HL-60 (cell line): ENCODE measurements around the gene KIF1B.
"Not testable (repeated sequence)": the region's sequence is repeated elsewhere in the genome, so short reads cannot be mapped to it uniquely, and the experiment has no call there.

Experiments used
- DNase-seq, 2 experiments: peaks; one replicate each; pipeline ENCODE4 v3.0.0-alpha.2; 2010 to 2020; ENCODE audit warnings: low read depth in 1 of 2, low spot score in 1 of 2
- H3K27ac ChIP-seq: fragments of 250-450 bp; sonication (Bioruptor Pico); replicated peaks from 2 replicates; pipeline ENCODE4 v1.5.1; 2020; ENCODE audit warnings: mild to moderate bottlenecking, moderate library complexity
- H3K27me3 ChIP-seq: fragments of 250-450 bp; sonication (Bioruptor Pico); 2 replicates; pipeline ENCODE4 v1.5.1; 2021; ENCODE audit warnings: mild to moderate bottlenecking, moderate library complexity; ENCODE audit not compliant: insufficient read depth, poor library complexity, severe bottlenecking
- H3K4me3 ChIP-seq: replicated peaks from 2 replicates; pipeline ENCODE4 v1.5.1; 2011; ENCODE audit warnings: mild to moderate bottlenecking, control low read depth, low read length; ENCODE audit not compliant: insufficient read depth
- CTCF ChIP-seq: IDR thresholded peaks from one replicate; pipeline ENCODE4 v1.5.1; 2011; ENCODE audit warnings: low read length, control low read depth, inconsistent platforms; ENCODE audit not compliant: insufficient read depth
- GABPA ChIP-seq: IDR thresholded peaks from 2 replicates; pipeline ENCODE4 v1.6.1; 2012; ENCODE audit warnings: low read depth
- POLR2AphosphoS5 ChIP-seq: IDR thresholded peaks from 2 replicates; pipeline ENCODE4 v1.6.1; 2012; ENCODE audit warnings: low read depth
- SPI1 ChIP-seq: IDR thresholded peaks from 2 replicates; pipeline ENCODE4 v1.6.1; 2012; ENCODE audit warnings: low read depth, mild to moderate bottlenecking, borderline replicate concordance
- TF ChIP-seq, protein P1 (sequence below): IDR thresholded peaks from 2 replicates; pipeline ENCODE4 v1.6.1; 2012; ENCODE audit warnings: low read depth; ENCODE audit not compliant: insufficient replicate concordance

The KIF1B gene

GRCh38 chr1:10377365-10378029, 167.1 kb downstream of the KIF1B start:
- peak in 1 of 2 experiments; percentile 86 for DNase-seq
- not testable (repeated sequence) for H3K27me3 ChIP-seq, H3K4me3 ChIP-seq
- TF ChIP-seq SPI1 (peak; percentile 86), CTCF (peak; percentile 88)
- peak overlapping the region; percentile 71 for H3K27ac ChIP-seq

DNA sequence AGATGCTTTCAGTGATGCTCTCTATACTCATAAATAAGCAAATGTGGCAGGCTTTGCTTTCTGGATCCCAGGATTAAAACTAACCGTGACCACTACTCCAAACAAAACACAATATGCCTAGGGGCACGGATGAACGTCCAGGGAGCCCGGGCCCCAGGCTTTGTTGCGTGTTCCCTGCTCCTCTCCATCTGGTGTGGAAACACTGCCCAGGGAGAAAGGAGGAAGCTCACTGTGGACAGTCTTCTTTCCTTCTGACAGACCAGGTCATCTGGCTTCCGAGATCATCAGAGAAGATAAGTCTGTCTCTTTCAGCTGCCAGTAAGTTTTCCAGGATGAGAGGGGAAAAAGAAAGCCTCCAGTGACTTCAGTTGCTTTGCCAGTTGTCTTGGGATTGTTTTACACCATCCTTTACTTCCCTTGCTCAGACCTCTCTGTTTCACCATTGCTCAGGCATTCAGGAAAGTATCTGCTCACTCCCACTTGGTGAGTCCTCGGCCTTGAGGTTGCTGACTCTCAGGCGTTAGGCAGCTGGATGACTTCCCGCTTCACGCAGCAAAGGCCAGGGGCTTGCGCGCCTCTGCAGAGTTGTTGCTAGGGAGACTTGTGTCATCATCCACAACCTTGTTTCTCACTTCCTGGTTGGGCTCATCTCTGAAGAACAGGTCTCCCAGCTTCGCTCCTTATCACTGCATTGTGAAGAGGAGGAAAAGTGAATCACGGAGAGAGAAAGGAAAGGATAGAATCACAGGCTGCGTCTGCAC, 167.9 kb downstream of the KIF1B start:
- Histone ChIP-seq H3K4me3 (no peak overlapping the region), H3K27ac (peak overlapping the region; percentile 71), H3K27me3 (no peaks in the 10 kb centered on the region)
- peak; percentile 91 to 97 for DNase-seq
- no peak for TF ChIP-seq CTCF
- TF ChIP-seq SPI1: peak; percentile 40; the same call in 1 of the 2 replicates
- no peak for TF ChIP-seq GABPA
- TF ChIP-seq, protein P1, sequence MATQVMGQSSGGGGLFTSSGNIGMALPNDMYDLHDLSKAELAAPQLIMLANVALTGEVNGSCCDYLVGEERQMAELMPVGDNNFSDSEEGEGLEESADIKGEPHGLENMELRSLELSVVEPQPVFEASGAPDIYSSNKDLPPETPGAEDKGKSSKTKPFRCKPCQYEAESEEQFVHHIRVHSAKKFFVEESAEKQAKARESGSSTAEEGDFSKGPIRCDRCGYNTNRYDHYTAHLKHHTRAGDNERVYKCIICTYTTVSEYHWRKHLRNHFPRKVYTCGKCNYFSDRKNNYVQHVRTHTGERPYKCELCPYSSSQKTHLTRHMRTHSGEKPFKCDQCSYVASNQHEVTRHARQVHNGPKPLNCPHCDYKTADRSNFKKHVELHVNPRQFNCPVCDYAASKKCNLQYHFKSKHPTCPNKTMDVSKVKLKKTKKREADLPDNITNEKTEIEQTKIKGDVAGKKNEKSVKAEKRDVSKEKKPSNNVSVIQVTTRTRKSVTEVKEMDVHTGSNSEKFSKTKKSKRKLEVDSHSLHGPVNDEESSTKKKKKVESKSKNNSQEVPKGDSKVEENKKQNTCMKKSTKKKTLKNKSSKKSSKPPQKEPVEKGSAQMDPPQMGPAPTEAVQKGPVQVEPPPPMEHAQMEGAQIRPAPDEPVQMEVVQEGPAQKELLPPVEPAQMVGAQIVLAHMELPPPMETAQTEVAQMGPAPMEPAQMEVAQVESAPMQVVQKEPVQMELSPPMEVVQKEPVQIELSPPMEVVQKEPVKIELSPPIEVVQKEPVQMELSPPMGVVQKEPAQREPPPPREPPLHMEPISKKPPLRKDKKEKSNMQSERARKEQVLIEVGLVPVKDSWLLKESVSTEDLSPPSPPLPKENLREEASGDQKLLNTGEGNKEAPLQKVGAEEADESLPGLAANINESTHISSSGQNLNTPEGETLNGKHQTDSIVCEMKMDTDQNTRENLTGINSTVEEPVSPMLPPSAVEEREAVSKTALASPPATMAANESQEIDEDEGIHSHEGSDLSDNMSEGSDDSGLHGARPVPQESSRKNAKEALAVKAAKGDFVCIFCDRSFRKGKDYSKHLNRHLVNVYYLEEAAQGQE: no peak
- TF ChIP-seq POLR2AphosphoS5: peak; percentile 53; the same call in 1 of the 2 replicates

- H3K27me3 ChIP-seq: no peaks in the 10 kb centered on the region
- TF ChIP-seq, protein P1: no peak
- TF ChIP-seq CTCF: no peak
- TF ChIP-seq GABPA: no peak
- no peak for TF ChIP-seq SPI1
- no peak for DNase-seq
- H3K4me3 ChIP-seq: no peak overlapping the region
- H3K27ac ChIP-seq: peak overlapping the region; percentile 71
These were observed 168.8 kb downstream of the KIF1B start for GRCh38 chr1:10379101-10379620.
